ENCODE results near the gene RASGRP4.
"Not testable (repeated sequence)": the region's sequence is repeated elsewhere in the genome, so short reads cannot be mapped to it uniquely, and the experiment has no call there.

Gene RASGRP4

DNA sequence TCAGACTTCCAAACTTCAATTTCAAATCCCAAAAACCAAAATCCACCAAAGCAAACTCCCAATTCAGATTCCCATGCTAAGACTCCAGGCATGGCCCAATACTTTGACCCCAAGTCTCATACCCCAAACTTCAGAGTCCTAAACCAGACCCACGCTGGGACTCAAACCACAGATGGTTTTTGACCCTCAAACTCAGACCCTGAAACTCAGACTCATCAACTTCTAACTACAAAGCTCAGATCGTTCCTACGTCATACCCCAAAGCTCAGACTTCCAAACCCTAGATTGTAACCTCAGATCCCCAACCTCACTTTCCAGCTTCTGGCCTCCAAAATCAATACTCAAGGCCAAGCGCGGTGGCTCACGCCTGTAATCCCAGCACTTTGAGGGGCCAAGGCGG, 19.3 kb upstream of the RASGRP4 start:
- no peak for DNase-seq (ENCODE audit: low read depth)

DNA sequence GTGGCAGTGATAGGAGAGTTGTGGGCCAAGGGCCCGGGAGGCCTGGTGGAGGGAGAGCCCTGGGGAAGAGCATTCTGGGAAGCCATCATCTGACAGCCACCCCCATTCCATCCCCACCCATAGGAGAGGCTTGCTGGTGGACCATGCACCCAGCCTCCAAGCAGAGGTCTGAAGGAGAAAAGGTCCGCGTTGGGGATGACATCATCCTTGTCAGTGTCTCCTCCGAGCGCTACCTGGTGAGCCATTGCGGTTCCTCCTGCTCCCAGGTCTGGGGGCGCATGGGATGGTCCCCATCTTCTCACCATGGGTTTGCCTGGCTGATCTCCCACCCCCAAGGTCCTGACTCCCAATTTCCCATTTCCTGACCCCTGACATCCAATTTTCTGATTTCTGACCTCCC, 18.0 kb upstream of the RASGRP4 start:
- DNase-seq (ENCODE audit: low read depth): no peak

DNA sequence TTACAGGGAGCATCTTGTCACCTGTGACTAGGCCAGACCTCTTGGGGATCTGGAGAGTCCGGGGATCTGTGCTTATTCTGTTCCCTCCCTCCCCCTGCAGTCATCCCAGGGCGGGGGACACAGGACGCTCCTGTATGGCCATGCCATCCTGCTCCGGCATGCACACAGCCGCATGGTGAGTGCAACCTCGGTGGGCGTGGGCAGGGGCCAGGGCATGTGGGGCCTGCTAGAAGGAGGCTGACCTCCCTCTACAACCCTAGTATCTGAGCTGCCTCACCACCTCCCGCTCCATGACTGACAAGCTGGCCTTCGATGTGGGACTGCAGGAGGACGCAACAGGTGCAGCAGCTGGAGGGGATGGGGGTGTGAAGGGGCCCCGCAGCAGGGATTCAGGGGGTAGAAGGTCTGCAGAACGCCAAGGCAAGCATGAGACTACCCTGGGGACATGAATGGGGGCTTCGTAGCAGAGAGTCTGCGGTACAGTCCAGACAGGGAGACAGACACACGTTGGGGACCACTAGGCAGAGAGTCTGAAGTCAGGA, 17.5 kb upstream of the RASGRP4 start:
- no peak for DNase-seq (ENCODE audit: low read depth)

DNA sequence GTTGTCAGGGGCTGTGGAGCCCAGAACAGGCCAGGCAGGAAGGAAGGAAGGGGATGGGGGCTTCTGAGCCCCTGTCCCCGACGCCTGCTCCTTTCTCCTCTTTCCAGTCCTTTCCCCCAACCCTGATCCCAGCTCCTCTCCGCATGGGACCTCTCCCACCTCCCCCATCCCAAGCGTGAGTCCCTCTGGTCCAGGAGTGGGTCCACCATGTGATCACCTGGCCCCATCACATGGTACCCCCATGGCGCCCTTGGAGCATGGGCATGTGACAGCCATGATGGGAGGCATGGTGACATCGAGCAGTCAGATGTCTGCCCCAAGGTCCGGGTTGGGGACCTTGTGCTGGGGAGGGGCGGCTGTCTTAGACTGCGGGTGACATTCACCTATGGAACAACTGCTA, 16.7 kb upstream of the RASGRP4 start:
- no peak for DNase-seq (ENCODE audit: low read depth)

DNA sequence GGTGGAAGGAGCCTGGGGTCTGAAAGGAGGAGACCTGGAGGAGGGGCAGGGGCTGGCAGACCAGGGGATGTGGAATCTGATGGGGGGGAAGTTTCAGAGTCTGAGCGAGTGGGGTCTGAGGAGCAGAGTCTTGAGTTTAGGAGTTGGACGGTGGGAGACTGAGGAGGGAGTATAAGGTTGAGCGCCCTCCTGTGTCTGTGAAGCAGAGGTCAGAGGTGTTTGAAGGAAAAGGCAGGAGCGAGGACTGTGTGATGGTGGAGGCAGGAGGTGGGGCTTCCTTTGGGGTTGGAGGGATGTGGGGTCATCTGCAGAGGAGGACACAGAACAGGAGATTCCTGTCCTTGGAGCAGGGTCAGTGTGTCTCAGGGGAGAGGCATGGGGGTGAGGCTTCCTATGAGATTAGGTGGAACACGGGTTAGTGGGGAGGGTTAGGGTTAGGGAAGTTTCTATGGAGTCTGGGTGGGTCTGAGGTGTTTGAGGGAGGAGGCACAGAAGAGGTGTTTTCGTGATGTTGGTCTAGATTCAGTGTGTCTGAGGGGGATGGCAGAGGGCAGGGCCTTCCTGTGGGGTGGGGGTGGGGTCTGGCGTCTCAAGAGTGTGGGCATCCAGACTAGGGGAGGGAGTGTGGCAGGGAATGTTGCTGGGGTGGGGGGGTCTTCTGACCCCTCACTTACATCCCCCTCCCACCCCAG, 15.8 kb upstream of the RASGRP4 start:
- DNase-seq (ENCODE audit: low read depth): no peak

DNA sequence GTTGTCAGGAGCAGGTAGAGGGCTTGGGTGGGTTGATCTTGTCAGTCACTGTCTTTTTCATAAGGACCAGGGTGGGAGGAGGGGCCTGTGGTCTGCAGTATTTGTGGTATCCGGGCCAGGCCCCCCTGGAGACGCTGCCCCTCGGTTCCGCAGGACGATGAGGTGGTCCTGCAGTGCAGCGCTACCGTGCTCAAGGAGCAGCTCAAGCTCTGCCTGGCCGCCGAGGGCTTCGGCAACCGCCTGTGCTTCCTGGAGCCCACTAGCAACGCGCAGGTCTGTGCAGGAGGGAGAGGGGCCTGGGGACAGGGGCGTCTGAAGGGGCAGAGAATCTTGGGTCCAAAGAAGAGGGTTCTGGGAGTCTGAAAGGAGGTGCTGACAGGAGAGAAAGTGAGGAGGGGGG, 14.6 kb upstream of the RASGRP4 start:
- no peak for DNase-seq (ENCODE audit: low read depth)

DNA sequence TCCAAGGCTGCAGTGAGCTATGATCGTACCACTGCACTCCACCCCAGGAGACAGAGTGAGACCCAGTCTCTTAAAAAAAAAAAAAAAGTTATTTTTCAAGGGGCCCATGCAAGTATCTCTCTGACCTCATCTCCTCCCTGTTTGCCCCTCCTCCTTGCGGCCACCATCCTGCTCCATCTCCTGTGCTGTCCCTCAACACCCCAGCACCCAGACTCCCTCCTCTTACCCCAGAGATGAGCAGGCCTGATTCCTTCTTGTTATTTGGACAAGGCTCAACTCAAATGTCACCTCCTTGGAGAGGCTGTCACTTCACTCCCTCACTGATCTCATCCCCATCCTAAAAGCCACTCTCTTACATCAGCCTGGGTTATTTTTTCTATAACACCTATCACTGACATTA, 11.9 kb upstream of the RASGRP4 start:
- DNase-seq (ENCODE audit: low read depth): no peak

DNA sequence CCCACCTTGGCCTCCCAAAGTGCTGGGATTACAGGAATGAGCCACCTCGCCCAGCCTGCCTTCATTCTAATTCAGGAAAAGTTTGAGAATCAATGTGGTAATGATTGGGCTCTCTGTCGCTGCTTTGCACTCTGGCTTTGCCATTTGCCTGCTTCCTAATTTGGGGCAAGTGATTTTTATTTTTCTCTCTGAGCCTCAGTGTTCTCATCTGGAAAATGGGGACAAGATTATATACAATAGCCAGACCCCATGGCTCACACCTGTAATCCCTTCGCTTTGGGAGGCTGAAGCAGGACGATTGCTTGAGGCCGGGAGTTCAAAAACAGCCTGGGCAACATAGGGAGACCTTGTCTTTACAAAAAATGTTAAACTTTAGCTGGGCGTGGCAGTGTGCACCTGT, 11.3 kb upstream of the RASGRP4 start:
- DNase-seq (ENCODE audit: low read depth): no peak

DNA sequence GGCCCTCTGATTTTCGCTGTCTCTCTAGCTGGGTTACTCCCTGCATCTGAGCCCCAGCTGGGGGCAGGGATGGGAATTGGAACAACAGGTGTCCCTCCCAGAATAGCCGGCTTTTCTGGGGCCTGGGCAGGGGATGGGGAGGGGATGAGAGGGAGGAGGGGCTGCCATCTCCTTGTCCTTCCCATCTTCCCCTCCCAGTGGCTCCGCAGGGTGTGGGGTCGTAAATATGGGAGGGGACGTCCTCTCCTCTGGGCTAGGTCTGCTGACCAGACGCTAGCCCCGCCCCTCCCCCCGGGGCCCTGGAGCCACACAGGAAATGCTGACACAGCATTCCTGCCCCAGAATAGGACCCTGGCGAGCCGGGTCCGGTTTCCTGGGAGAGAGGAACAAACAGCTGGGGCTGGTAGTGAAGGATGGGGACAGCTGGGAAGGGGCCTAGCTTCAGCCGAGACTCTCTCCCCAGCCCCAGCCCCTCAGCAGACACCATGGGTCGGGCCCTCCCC, 8.6 kb upstream of the RASGRP4 start:
- DNase-seq (ENCODE audit: low read depth): no peak

DNA sequence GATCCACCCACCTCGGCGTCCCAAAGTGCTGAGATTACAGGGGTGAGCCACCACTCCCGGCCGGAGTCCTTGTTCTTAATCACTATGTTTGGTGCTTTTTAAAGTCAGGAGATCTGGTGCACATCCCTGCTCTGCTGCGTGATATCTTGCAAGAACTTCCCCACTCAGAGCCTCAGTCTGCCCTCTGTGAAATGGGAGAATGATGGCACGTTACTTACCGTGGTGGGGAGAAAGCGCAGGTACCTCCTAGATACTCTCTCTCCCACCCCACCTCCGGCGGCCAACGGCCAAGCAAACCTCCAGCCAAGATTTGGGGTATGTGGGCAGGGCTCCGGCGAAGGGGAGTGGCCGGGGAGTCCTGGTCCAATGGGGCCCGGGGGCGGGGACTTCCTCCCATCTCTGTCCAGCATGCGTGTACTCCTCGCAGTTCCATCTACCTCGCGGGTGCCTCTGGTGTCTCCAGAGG, 7.3 kb upstream of the RASGRP4 start, which contains the start of gene RYR1:
RYR1 (plus strand) TSS at position 424 of the 466 bp plus-strand sequence. CDS start 139 bp downstream, outside the sequence.
- no peak for DNase-seq (ENCODE audit: low read depth)

DNA sequence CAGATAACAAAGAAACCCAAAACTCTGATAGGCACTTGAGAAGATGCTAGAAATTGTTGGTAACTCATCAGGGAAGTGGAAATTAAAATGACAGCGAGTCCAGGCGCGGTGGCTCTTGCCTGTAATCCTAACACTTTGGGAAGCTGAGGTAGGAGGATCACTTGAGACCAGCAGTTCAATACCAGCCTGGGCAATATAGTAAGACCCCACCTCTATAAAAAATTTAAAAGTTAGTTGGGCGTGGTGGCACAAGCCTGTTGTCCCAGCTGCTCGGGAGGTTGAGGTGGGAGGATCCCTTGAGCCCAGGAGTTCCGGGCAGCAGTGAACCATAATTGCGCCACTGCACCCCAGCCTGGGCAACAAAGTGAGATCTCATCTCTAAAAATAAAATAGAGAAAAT, 4.9 kb upstream of the RASGRP4 start:
- DNase-seq (ENCODE audit: low read depth): no peak

DNA sequence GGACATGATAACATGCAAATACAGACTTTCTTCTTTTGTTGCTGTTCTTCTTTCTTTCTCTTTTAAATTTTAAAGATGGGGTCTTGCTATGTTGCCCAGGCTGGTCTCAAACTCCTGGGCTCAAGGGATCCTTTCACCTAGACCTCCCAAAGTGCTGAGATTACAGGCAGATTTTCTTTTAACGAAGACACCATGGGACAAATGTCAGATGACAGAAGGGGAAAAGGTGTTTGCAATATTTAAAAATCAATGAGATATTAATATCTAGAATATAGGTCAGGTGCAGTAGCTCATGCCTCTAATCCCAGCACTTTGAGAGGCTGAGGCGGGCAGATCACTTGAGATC, 3.8 kb upstream of the RASGRP4 start:
- no peak for DNase-seq (ENCODE audit: low read depth)

DNA sequence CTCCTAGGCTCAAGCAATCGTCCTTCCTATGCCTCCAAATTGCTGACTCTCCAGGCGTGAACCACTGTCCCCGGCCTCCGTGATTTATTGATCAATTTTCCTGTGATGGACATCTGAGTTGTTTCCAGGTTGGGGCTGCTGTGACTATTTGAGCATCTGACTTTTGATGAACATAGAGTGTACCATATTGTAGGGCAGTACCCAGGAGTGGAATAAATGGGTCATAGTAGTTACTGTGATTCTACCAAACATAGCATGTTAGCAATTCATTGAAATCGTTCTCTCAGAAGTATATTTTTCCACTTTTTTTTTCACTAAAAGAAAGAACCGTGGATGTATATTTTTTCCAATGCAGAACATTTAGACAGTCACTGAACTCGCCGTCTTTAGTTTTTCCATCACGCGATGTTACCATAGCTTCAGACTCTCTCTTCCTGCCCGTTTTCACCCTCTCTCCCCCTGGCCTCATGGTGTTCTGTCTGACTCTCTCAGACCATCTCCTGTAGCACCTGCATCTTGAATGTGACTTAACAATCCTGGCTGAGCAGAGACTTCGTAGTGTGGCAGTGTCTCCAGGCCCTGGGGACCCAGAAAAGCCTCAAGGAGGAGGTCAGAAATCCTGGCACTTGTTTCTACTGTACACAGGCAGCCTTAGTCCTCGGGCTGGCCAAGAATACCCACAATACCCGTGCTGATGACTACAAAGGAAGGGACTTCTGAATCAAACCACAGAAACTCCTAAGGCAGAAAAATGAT, 3.2 kb upstream of the RASGRP4 start:
- no peak for DNase-seq (ENCODE audit: low read depth)

DNA sequence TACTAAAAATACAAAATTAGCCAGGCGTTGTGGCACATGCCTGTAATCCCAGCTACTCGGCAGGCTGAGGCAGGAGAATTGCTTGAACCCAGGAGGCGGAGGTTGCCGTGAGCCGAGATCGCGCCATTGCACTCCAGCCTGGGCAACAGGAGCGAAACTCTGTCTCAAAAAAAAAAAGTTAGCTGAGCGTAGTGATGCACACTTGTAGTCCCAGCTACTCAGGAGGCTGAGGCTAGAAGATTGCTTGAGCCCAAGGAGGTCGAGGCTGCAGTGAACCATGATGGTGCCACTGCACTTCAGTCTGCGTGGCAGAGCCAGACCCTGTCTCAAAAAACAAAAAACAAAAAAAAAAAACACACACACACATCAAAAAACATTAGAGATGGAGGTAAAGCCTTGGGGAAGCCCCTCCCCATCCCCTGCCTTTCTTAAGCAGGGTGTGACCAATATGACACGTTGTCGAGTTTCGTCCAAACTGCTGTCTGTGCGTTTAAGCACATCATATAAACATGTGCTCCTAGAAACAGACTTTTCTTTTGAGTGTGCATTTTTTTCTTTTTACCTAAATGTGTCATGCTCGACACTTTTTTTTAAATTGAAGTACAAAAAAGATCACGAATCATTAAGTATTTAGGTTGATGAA, 1.1 kb upstream of the RASGRP4 start:
- not testable (repeated sequence) for DNase-seq (ENCODE audit: low read depth)

DNA sequence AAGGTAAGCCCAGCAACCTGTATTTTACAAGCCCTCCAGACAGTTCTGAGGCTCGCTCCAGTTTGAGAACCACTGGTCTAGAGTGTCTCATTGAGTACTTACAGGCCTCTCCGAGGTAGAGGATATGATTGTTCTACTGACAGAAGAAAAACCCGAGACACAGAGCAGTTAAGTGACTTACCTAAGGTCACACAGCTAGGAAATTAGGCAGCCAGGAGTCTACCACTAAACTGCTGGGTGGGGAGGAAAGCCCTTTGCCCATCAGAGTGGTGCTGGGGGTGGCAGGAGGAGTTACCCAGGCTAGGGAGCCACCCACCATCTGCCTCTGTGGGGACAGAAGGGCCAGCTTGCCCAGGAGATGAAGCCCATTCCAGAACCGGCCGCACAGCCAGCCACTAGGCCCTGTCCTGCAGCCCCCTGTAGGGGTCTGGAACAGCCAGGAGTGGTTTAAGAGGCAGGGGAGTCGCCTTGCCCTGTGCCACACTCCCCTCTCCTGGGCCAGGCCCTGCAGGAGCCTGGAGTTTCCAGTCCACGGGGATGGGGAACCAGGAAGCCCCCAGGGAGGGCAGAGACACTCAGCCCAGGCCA, 703 bp downstream of the RASGRP4 start:
- no peak for DNase-seq (ENCODE audit: low read depth)

DNA sequence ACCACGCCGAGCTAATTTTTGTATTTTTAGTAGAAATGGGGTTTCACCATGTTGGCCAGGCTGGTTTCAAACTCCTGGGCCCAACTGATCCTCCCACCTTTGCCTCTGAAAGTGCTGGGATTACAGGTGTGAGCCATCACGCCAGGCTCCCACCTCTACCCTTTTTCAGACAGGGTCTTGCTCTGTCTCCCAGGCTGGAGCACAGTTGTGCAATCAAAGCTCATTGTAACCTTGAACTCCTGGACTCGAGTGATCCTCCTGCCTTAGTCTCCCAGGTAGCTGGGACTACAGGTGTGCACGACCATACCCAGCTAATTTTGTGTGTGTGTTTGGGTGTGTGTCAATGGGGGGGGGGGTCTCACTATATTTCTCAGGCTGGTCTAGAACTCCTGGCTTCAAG, 1.7 kb downstream of the RASGRP4 start:
- no peak for DNase-seq (ENCODE audit: low read depth)

DNA sequence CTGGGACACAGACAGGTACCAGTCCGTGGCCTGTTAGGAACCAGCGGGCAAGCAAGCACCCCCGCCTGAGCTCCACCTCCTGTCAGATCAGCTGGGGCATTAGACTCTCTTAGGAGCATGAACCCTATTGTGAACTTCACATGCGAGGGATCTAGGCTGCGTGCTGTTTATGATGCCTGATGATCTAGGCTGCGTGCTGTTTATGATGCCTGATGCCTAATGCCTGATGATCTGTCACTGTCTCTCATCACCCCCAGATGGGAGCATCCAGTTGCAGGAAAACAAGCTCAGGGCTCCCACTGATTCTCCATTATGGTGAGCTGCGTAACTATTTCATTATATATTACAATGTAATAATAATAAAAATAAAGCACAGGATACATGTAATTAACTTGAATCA, 3.6 kb downstream of the RASGRP4 start:
- no peak for DNase-seq (ENCODE audit: low read depth)

DNA sequence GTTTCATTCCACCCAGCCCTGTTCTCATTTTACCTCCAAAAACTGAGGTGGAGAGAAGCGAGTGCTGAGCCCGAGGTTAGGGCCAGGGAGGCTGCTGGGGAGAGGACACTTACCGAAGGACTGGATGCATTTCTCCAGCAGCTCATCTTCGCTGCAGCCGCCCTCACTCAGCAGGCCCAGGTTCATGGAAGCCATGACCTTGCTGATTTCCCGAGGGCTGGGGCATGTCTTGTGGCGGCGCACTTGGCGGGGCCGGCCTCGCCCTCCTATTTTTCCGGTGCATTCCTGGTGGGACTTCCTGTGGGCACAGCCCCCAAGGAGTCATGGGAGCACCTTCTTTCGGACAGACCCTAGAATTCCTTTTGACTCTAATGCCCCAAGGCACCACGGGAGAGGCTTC, 4.2 kb downstream of the RASGRP4 start:
- DNase-seq (ENCODE audit: low read depth): no peak

DNA sequence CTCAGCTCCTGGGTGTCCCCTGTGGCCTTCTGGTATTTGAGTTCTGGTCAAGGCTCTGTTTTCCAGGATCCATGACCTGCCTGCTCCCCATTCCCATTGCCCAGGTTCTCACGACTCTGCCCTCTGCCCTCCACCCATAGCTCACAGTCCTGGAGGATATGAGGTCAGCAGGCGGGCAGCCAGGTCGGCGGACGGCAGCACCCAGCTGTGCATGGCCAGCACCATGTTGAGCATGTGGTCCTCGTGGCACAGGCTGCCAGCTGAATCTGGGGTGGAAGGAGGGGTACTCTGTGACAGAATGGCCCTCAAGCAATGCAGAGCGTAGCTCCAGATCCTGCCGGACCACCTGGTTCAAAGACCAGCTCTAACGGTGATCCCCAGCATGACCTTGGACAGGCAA, 5.1 kb downstream of the RASGRP4 start:
- no peak for DNase-seq (ENCODE audit: low read depth)

DNA sequence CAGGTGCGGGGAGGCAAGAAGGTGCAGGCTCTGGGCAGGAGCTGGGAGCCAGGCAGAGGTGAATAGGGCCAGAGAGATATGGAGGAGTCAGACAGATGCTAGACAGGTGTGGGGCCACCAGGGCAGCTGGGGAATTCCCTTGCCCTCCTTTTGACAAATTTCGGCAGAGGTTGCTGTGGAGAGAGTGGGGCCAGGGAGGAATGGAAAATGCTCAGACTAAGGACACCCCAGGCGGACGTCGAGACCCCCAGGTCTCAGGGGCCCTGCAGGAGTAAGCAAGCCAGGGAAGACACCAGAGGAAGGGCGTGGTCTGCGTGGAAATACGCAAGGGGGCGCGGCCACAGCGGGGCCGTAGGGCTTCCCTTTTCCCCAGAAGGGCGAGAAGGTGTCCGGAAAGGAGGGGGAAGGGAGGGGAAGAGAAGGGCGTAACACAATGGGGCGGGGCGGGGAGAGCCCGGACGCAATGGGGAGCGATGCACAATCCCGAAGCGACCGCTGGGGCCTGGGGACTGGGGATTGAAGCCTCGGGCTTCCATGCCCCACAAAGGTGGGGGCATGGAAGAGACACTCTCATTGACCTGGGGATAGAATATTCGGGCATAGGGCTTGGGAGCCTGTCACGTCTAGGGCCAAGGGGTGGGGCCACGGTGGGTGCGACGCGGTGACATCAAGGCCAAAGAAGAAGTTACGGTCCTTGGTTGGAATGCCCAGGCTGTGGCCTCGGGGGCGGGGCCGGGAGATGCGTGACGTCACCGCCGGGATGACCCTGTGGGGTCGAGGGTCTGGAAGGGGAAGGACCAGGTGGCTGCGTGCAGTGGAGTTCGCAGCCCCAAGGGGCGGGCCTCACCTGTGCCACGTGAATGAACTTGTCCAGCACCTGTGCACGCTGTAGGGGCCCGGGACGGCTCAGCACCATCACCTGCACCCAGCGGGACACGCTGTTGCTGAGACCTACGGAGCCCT, 8.2 kb downstream of the RASGRP4 start:
- DNase-seq (ENCODE audit: low read depth): no peak

DNA sequence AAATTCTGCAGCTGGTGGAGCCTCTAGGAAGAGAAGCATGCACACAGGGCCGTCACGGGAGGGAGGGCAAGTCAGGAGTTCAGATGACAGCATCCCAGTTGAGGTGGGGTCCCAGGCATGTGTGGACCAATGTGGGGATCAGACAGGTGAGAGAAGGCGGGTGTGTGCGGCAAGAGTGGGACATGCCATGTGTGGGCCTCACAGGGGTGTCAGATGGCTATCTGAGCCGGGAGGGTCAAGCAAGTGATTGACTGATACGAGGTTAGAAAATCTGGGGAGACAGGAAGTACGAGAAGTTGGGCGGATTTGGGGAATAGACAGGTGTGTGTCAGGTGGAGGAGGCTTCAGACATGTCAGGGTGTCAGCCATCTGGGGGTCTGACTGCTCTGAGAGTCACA, 8.9 kb downstream of the RASGRP4 start:
- DNase-seq (ENCODE audit: low read depth): no peak
